KBM-7 (cell line): ENCODE data around the gene CTRB1.

Experiments
- DNase-seq: peaks from one replicate; pipeline ENCODE4 v3.0.0-alpha.2; 2015
- in situ Hi-C: fragments of 300-500 bp; cut with MboI; formaldehyde crosslinking; loops from 2 replicates; pipeline ENCODE4 v1.14.3; 2020; ENCODE audit warnings: low sequenced_read_pairs, low pct_unique_long_range_greater_than_20kb, mixed read lengths

The CTRB1 gene

DNA sequence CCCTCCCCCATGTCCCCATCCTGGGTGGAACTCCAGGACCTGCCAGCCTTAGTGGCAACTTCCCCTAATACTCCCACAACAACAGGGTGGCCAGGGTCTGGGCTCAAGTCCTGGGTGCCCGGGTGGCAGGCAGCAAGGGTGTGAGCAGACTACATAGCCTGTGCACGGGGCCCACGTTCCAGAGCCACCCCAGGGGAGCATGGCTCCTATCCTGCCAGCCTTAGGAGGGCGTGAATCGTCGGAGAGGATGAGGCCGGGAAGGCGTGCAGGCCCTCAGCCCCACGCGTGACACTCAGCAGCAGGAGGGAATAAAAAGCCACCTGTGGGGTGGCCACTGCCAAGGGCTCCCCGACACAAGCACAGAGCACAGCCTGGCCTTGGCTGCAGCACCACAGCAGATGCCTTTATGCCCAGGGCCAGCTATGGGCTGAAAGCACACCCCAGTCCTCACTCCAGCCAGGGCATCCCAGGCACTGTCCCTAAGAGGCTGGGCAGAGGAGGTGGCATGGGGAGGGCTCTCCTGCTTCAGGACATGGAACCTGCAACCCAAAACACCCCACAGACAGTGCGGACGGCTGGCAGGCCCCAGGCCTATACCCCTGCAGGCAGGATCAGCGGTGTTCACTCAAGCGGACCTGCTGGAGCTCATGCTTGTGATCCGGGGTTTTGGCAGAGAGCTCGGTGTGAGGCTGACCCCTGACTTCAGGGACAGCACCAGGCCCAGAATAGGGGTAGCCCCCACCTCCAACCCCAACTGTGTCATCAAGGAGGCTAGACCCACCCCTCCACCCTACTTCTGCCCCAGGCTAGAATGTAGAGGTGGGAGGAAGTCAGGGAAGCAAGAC, 30.0 kb downstream of the CTRB1 start:
- in situ Hi-C loops = no loop called here
- DNase-seq = no peak

DNA sequence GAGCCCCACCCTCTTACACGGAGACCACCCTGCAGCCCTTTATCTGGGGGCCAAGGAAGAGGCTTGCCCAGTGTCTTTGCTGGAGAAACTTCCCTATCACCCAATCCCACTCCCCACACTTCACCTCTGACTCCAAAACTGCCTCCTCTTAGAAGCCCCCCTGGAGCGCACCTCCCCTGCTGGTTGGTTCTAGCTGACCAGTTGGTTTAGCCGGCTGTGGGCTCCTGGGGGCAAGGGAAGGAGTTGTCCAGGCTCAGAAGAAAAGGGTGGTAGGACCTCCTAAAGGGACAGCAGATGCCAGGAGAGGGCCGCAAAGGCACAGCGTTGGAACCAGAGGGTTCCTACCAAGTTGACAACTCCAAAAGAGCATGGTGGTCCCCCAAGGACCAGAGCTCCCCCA, 30.7 kb downstream of the CTRB1 start:
- no peak for DNase-seq
- in situ Hi-C loops = no loop called here

DNA sequence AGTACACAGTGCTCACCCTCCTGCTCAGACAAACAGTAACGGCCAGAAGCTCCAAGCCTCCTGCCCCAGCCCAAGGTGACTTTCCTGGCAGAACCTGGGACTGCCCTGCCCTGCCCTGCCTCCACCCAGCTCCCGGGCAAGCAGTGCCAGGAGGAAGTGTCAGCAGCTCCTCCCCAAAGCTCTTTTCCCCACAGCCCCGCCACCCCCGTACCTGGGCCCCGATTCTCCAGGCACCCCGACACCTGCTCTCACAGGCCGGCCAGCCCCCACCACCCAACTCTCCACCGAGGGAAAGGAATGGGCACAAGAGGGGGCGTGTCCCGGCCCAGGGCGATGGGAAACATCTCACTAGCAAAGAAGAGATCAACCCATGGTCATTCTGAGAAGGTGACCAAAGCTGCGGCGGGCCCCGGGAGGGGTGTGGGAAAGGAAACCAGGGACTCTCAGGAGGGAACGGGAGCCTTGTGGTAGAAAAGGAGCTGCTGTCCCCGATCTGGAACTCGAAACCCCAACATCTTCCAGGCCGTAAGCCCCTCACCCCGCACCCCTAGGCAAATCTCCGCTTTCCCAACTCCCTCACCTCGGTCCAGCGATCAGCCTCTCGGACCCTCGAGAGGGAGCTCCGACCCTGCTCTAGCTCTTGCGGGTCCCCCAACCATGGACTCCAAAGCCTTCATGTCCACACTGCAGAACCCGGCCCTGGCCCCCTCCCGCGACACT, 31.5 kb downstream of the CTRB1 start:
- in situ Hi-C loops = no loop called here
- no peak for DNase-seq

DNA sequence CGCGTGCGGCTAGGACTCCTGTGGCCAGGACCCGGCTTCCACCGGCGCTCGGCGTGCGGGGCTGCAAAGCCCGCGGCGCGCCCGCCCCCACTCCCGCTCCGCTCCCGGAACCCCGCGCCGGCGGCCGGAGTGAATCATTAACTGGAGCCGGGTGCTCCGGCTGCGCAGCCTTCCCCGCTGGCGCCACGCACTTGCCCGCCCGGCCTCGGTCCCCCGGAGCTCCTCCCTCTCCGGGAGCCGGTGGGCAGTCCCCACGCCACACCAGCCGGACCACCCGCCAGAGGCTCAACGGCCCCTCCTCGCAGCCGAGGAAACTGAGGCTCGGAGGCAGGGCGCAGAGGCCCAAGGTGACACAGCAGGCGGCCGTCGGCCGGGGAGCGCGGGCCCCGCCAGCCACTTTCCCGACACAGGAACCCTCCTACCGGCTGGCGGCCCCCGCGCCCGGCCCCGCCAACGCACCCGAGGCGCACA, 32.1 kb downstream of the CTRB1 start:
- in situ Hi-C loops = no loop called here

DNA sequence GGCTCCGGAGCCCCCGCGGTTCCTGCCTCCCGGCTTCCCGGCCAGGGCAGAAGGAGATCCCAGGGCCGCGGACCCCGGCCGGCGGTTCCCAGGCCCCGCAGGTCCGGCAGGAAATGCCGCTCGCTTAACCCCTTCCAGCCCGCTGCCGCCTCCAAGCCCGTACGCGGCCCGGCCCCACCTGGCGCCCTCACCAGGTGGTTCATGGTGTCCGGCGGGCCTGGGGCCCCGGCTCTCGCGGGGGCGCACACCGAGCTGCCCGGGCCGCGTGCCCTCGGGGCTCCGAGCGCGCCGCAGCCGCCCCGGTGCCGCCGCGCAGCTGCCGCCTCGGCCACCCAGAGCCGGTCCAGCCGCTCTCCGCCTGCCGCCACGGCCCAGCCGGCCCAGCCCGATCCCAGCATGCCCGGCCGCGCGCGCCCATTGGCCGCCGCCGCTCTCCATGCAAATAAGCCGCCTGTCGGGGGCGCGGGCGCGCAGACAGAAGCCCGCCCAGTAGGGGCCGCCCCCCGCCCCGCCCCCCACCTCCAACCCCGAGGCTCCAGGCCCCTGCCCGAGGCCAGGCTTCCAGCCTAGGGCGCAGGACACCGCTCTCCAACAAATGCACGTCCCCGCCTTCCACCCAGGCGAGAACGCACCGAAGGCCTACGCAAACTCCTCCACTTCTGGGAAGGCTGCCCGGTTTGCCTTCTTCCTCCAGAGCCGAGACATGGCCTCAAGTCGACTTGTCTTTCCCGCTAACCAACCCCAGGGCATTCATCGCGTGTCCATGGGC, 32.7 kb downstream of the CTRB1 start, which contains the start of gene BCAR1:
Gene BCAR1, minus strand, starts transcription at position 345 of the 769 bp plus-strand sequence. Its CDS starts 142 bp downstream, at position 203.
- in situ Hi-C loops = no loop called here
- DNase-seq = no peak

More for the DNA sequence above, 32.1 kb downstream of the CTRB1 start:
- DNase-seq = no peak

DNA sequence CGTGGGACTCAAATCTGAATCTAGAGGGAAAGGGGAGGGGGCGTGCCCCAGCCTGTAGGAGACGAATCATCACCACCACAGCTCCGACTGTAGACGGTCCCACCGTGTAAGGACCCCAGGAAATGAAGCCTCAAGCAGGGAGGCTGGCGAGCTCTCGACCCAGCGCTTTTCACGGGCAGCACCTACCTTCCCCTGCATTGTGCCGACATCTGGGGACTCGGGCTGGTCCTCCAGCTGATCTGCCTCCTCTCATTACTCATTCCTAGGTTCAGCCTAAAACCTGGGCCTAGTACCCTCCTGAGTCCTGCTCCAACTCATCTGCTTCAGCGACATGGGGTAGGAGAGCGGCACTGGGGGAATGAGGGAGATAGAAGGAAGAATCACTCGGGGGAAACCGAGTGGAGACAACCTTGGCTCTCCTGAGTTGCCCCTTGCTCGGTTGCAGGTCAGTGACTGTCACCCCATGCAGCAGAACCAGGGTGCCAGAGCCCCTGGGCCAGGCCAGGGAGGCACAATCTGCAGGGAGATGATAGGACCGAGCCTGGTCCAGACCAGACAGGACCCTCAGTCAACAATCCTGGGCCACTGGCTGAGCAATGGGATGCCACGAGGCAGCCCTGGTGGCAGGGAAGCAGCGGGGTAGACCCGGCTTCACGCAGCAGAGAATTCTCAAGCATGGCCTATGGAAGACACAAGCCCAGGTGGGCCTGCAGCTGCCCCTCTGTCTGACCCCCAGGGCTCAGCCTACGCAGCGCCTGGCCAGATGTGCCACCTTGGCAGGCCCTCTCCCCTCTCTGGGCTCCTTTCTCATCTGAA, 33.5 kb downstream of the CTRB1 start:
- in situ Hi-C loops = no loop called here
- DNase-seq = no peak

DNA sequence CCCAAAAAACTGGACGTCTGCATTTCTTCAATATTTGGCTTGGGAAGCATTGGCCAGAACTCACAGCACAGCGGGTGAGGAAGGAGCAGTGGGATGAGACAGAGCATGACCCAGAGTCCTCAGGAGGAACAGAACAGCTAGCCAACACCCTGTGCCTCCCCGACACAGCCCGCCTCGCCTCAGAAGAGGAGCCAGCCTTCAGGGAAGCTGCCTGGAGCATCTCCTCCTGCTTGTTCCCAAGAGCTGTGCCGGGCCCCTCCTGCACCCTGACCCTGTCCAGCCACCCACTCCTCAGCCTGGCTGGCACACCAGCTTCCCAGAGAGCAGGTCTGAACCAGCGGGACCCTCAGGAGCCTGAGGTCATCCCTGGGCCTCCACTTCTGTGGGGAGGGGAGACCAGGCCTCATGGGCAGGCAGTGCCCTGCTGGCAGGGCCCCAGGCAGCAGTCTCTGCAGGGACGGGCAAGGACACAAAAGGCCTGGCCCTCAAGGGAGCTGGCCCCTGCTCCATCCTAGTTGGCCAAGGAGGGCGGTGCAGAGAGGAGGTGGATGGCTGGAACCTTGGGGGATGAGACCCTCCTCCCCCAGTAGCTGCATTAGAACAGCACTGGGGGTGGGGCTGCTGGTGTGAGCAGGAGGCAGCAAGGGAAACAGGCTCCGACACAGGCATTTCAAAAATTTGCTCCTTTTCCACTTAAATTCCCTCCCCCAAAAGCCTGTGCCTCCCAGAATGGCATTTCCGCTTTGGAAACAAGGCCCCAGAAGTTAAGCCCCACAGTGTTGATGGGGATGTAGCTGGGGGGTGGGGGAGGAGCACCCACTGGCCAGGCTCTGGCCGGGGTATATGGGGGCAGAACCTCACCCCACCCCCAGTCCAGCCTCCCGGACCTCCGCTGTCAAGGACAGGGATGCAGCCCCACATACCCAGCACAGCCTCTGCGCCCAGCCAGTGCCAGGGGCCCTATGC, 34.4 kb downstream of the CTRB1 start:
- in situ Hi-C loops = no loop called here

DNA sequence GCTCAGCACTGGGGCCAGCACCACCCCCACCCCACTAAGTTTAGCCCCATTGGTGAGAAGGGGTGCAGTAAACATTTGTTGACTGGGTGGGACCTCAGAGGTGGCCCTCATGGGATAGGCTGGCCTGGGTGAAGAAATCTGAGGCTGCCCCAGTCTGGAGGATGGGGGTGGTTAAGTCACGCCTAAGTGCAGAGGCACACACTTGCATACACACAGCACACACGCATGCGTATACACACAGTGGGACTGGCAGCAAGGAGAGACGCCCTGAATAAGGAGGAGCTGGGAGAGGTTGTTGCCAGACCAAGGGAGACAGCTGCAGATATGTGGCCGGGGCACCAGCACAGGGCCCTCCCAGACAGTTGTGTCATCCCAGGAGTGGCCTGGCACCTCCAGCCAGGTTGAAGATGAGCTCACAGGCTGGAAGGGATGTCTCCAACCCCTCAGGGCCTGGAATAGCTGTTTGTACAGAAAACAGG, 35.6 kb downstream of the CTRB1 start:
- no peak for DNase-seq
- in situ Hi-C loops = no loop called here

More for the DNA sequence above, 34.4 kb downstream of the CTRB1 start:
- no peak for DNase-seq

DNA sequence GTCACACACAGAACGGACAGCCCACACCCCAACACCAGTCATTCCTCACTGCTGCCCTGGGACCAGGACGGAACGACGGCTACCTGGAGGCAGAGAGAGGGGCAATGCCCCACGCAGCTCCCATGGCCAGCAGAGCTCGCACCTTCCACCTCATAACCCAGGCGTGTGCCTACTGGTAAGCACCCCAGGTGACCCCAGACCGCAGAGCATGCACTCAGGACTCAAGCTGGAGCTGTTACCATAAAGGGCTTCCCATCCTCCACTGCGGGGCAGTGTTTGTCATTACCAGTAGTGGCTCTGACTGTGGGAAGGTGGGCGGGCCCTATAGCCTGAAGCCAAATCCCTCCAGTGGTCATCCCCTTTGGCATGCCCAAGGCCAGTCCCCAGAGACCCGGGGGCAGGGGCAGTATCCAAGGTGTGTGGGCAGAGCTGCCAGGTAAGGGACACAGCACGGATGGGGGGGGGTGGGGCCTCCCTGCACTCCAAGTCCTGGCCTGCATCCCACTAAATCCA, 37.3 kb downstream of the CTRB1 start:
- in situ Hi-C loops = no loop called here
- DNase-seq = no peak

DNA sequence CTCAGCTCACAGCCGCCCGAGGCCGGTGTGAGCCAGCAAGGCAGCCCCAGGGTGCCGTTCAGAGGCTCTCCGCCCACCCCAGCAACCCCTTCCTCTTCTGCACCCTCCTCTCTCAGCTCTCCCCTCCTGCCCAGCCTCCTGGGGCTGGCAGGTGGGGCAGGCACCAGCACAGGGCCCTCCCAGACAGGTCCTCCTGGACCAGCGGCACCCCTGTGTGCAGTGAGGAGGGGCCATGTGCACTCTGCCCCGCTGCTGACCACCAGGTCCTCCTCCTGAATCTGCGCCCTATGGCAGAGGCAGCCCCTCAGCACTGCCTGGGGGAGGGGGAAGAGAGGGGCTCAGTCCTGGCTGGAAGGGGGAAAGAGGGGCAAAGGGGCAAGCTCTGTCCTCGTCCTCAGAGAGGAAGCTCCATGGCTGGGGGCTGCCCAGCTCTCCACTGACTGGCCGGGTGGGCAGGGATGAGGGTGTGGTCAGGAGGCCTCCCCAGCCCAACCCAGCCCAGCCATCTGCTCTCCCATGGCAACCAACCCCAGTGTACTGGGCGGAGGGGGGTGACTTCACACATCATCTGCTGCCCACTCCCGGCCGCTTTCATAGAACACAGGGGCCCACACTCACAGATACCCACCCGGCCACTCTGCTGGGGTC, 38.0 kb downstream of the CTRB1 start:
- in situ Hi-C loops = no loop called here
- DNase-seq = no peak

DNA sequence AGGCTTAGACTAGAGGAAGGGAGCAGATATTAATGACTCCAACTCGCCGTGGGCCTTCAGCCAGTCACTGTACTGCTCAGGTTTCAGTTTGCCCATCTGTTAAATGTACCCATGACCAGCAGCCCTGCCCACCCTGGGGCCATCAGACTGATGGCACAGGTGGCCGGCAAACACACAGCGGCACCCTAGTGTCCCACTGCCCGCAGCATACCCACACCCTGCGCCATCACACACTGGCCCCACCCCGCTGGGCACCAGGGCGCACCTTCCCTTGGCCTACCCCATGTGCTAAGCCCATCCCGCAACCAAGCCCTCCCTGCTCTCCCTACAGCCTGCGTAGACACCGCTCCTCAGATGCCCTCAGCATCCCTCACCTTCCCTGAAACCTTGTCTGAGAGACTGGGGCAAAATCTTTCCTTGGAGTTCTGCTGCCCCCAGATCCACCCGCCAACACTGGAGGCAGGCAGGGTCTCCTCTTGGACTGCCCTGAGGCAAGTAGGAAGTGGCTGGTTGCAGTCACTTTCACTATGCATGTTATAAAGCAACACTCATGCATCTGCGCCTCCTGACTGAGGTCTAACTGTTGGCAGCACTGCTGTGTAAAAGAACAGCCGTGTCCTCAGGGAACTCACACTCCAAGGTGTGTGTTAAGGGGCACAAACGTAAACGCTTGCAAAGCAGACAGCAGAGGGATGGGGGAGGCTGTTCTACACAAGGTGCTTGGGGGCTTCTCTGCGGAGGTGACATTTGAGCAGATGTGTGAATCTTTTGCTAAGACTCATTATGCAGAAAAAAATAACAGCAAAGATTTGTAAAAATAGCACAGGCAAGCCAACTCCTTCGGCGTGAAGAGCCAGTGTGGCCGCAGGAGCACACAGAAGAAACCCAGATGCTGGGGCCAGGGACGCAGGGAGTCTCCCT, 39.4 kb downstream of the CTRB1 start:
- in situ Hi-C loops = no loop called here

DNA sequence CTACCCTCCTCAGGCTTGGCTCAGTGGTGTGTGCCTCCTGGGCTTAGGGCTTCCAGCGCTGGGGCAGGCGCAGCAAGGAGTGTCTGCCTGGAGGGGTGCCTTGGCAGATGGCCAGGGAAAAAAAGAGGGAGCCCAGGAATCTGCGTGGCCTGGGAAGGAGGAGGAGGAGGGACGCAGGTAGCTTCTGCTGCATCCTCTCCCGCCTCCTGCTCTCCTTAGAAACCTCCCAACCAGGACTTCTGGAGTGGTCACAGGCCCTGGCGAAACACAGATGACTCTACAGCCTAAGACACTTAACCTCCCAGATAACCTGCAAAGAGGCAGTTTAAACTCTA, 40.0 kb downstream of the CTRB1 start:
- in situ Hi-C loops = no loop called here
- no peak for DNase-seq

More for the DNA sequence above, 39.4 kb downstream of the CTRB1 start:
- DNase-seq = no peak

DNA sequence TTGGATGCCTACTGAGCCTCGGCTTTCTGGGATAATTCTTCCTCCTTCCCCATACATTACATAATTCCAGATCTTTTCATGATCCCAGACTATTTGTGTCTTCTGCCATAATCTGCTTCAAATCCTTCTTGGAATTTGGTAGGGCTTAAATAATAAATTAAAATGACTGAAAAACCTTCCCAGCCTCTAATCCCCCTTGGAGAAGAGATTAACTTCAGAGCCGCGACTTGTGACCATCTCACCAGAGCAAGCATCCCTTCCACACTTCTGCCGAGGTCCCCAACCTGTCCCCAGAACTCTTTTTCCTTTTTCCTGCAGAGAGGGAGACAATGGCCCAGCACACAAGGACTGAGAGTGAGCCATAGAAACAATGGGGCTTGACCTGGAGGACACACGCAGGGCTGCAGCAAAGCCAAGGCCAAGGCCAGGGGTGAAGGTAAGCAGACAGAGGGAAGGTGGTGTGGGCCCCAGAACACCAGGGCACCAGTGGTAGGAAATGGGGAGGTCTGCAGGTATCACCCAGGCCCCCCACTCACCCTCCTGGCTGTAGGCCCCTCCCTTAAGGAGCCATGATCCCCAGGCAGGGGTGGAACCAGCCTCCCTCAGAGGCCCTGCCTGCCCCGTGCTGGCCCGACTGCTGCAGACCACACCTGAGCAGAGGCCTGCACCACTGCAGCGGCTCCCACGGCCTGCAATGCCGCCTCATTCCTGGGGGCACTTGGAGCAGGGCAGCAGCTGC, 42.2 kb downstream of the CTRB1 start:
- no peak for DNase-seq
- in situ Hi-C loops = no loop called here

DNA sequence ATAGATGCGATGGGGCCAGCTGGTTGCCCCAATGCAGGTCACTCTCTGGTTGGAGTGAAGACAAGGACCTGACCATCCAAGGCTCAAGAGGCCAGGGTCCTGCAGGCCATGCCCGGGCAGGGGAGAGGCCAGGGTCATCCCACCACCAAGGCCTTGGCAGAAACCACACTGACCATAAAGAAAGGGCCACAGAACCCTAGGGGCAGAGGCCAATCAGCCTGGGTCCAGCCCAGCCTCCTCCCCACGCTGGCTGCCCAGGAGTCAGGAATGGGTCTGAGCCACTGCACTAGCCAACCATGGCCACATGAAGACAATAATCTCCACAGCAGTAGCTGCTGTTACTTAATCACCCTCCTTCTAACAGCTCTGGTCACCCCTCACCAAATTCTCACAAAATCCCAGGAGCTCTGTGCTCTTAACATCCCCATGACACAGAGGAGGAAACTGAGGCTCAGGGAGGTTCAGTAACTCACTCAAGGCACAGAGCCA, 42.8 kb downstream of the CTRB1 start:
- in situ Hi-C loops = no loop called here
- no peak for DNase-seq

DNA sequence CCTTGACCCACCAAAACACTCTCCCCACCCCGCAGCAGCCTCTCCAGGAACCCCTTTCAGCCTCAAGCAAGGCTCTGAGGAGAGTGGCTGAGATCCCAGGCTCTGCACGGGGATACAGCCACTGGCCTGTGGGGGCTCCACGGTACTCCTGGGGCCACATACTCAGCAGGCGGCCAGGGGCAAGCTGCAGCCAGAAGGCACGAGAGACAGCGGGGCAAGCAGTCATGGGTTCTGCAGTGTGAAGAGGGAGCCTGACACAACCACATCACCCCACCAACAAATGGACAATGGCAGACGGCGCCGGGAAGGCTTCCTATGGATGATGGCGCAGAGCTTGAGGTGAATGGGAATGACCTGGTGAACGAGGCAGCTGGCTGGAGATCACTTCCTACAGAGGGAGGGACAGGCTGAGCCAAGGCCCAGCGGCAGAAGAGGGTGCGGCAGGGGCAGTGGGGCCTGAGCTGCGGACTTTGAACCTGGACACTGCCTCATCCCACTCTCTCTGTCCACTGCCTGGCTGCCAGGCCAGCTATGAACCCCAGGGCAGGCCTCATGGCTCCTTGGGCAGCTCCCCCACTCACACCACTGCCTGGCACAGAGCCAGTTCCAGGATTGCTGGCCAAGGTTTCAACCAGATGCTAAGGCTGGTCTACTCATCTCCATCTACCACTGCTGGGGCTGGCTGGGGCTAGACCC, 43.5 kb downstream of the CTRB1 start:
- in situ Hi-C loops = no loop called here

More for the DNA sequence above, 43.5 kb downstream of the CTRB1 start:
- DNase-seq = no peak
